HepG2 (cell line): Measurements from ENCODE around the gene RAX.

Experiments used
- MAFG ChIP-seq: sonication (generic); formaldehyde crosslinking; IDR thresholded peaks from 2 replicates; pipeline ENCODE4 v1.5.1; 2020; ENCODE audit warnings: mild to moderate bottlenecking, missing genetic modification reagents
- POLR2A ChIP-seq, 2 experiments: IDR thresholded peaks; 2 replicates each; pipeline ENCODE4 v1.6.1; 2011; ENCODE audit warnings: low read depth in 2 of 2, low read length in 2 of 2, mild to moderate bottlenecking in 1 of 2, moderate library complexity in 1 of 2; ENCODE audit not compliant: insufficient read depth in 1 of 2
- POLR2AphosphoS5 ChIP-seq: IDR thresholded peaks from 2 replicates; pipeline ENCODE4 v1.6.1; 2012; ENCODE audit warnings: low read depth, low read length
- THAP11 ChIP-seq: IDR thresholded peaks from 2 replicates; pipeline ENCODE4 v1.6.1; 2016; ENCODE audit warnings: missing biosample characterization, missing genetic modification reagents
- ZNF678 ChIP-seq: sonication (generic); formaldehyde crosslinking; IDR thresholded peaks from 2 replicates; pipeline ENCODE4 v1.4.0; 2020; ENCODE audit warnings: mild to moderate bottlenecking, missing genetic modification reagents
- TF ChIP-seq, protein P1 (sequence below): IDR thresholded peaks from 2 replicates; pipeline ENCODE4 v1.6.1; 2012; ENCODE audit warnings: low read length, improper control_type of control experiment
- TF ChIP-seq, protein P2 (sequence below): fragments of 450-650 bp; IDR thresholded peaks from 2 replicates; pipeline ENCODE4 v1.6.1; 2017; ENCODE audit warnings: mild to moderate bottlenecking

DNA sequence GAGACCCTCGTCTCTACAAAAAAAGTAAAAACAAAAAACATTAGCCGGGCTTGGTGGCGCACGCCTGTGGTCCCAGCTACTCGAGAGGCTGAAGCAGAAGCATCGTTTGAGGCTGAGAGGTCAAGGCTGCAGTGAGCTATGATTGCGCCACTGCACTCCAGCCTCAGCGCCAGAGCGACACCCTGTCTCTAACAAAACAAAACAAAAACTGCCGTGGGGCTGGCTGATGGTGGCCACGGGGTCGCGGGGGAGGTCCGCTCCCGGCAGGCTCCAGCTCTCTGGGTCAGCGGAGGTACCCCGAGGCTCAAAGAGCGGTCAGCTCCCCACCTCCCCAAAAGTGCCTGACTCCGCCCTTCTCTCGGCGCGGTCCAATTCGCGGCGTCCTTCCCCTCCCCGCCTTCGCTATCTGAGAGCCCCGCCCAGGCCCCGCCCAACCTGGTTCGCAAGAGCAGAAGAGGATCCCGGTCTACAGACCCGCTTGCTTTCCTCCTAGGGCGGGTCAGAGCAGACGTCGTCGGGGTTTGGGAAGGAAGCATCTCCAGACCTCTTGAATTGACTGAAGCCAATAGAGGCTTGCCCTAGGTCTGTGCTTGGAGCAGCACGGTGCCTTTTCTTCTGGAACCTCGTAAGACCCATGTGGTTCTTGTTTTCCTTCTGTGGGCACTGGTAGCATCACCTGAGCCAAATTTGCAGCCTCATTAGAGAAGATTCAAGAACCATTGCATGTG lies 7.8 kb downstream of the RAX start:
- TF ChIP-seq MAFG (CRISPR knock-in tag) (no peak), POLR2A (IDR thresholded peaks at IDR 0.05; ENCODE audit: insufficient read depth in 1 of 2, low read depth in 2 of 2, low read length in 2 of 2) (no peak), THAP11 (CRISPR knock-in tag) (no peak), POLR2AphosphoS5 (no peak), ZNF678 (CRISPR knock-in tag) (no peak)
- TF ChIP-seq, protein P1, sequence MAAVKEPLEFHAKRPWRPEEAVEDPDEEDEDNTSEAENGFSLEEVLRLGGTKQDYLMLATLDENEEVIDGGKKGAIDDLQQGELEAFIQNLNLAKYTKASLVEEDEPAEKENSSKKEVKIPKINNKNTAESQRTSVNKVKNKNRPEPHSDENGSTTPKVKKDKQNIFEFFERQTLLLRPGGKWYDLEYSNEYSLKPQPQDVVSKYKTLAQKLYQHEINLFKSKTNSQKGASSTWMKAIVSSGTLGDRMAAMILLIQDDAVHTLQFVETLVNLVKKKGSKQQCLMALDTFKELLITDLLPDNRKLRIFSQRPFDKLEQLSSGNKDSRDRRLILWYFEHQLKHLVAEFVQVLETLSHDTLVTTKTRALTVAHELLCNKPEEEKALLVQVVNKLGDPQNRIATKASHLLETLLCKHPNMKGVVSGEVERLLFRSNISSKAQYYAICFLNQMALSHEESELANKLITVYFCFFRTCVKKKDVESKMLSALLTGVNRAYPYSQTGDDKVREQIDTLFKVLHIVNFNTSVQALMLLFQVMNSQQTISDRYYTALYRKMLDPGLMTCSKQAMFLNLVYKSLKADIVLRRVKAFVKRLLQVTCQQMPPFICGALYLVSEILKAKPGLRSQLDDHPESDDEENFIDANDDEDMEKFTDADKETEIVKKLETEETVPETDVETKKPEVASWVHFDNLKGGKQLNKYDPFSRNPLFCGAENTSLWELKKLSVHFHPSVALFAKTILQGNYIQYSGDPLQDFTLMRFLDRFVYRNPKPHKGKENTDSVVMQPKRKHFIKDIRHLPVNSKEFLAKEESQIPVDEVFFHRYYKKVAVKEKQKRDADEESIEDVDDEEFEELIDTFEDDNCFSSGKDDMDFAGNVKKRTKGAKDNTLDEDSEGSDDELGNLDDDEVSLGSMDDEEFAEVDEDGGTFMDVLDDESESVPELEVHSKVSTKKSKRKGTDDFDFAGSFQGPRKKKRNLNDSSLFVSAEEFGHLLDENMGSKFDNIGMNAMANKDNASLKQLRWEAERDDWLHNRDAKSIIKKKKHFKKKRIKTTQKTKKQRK = no peak
- TF ChIP-seq, protein P2, sequence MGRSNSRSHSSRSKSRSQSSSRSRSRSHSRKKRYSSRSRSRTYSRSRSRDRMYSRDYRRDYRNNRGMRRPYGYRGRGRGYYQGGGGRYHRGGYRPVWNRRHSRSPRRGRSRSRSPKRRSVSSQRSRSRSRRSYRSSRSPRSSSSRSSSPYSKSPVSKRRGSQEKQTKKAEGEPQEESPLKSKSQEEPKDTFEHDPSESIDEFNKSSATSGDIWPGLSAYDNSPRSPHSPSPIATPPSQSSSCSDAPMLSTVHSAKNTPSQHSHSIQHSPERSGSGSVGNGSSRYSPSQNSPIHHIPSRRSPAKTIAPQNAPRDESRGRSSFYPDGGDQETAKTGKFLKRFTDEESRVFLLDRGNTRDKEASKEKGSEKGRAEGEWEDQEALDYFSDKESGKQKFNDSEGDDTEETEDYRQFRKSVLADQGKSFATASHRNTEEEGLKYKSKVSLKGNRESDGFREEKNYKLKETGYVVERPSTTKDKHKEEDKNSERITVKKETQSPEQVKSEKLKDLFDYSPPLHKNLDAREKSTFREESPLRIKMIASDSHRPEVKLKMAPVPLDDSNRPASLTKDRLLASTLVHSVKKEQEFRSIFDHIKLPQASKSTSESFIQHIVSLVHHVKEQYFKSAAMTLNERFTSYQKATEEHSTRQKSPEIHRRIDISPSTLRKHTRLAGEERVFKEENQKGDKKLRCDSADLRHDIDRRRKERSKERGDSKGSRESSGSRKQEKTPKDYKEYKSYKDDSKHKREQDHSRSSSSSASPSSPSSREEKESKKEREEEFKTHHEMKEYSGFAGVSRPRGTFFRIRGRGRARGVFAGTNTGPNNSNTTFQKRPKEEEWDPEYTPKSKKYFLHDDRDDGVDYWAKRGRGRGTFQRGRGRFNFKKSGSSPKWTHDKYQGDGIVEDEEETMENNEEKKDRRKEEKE = no peak
